Measurements from ENCODE around the gene DNAJA1. TPM values are rescaled to one million over a fixed set of nuclear protein-coding genes. Genes with fewer than 3 reads are reported as not detected.

DNAJA1 gene
- total RNA-seq, 2 donors from 2014 or later = 139 to 172 TPM

Other genes starting within 250 kb of the DNAJA1 start
- under 1 TPM; 0.09 to 0.13 TPM for gene TMEM215, start 241.7 kb upstream of the DNAJA1 start, total RNA-seq
- gene APTX, start 23.6 kb upstream of the DNAJA1 start, total RNA-seq = 10 to 100 TPM; 49.0 to 72.6 TPM
- 10 to 100 TPM; 25.0 to 28.7 TPM for gene SMU1, start 51.4 kb downstream of the DNAJA1 start, total RNA-seq
- 10 to 100 TPM; 62.9 to 92.6 TPM for gene B4GALT1, start 142.1 kb downstream of the DNAJA1 start, total RNA-seq
- 1 to 10 TPM; 1.3 to 1.4 TPM for gene SPINK4, start 214.9 kb downstream of the DNAJA1 start, total RNA-seq
- gene BAG1, start 239.4 kb downstream of the DNAJA1 start, total RNA-seq = 10 to 100 TPM; 38.7 to 39.9 TPM
- gene CHMP5, start 239.8 kb downstream of the DNAJA1 start, total RNA-seq = 10 to 100 TPM; 62.9 to 80.2 TPM

Measured in endodermal cell (in vitro differentiated cells).